ENCODE results near the gene SPEN.

DNA sequence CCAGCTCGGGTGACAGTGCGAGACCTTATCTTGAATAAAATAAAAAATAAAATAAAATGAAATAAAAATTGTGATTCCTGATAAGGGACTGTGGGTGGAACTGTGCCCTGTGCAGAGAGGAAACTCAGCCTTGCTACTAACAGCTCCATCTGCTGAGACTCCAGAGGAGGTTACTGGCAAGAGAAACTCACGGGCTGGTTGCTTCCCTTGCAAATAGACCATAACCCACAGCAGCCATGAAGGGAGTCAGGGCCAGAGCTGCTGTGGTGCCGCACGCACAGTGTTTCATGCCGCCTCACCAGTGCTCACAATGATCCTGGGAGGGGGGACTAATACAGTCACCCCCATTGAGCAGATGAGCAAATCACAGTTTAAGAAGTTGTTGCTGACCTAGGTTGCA is 114.7 kb downstream of the SPEN start:
- TF ChIP-seq TAF1 (IDR thresholded peaks at IDR 0.05; ENCODE audit: borderline replicate concordance, insufficient read depth, low read length) = no peak
- no peak for TF ChIP-seq FOXP2 (optimal IDR thresholded peaks at IDR 0.05; ENCODE audit: borderline replicate concordance, extremely low read depth, extremely low read length, insufficient read depth)

Data from PFSK-1 (cell line).